Activated CD4-positive, alpha-beta T cell treated with anti-CD3 and anti-CD28 coated beads, Interleukin-2, amount 50 U/mL, for 16 hours (primary cell): ENCODE data around the gene PPP1R3F.
"Not testable (repeated sequence)": the region's sequence is repeated elsewhere in the genome, so short reads cannot be mapped to it uniquely, and the experiment has no call there.

ENCODE experiments used
- DNase-seq: peaks from one replicate; pipeline ENCODE4 v3.0.0-alpha.2; 2020

PPP1R3F gene

GRCh38 chrX:49322266-49322665 lies 52.7 kb downstream of the PPP1R3F start:
- not testable (repeated sequence) for DNase-seq

- DNase-seq: not testable (repeated sequence)
Measured at GRCh38 chrX:49323735-49324134, 54.1 kb downstream of the PPP1R3F start.

DNA sequence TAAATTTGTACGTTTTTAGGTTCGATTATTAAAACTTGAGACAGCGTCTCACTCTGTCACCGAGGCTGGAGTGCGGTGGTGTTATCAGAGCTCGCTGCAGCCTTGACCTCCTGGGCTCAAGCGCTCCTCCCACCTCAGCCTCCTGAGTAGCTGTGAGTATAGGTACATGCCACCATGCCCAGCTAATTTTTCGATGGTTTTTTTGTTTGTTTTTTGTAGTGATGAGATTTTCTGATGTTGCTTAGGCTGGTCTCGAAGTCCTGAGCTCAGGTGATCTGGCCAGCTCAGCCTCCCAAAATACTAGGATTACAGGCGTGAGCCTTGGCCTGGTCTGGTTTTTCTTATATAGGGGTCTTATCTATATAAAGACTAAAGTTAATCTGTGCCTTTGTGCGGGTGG lies 60.8 kb downstream of the PPP1R3F start:
- not testable (repeated sequence) for DNase-seq

DNA sequence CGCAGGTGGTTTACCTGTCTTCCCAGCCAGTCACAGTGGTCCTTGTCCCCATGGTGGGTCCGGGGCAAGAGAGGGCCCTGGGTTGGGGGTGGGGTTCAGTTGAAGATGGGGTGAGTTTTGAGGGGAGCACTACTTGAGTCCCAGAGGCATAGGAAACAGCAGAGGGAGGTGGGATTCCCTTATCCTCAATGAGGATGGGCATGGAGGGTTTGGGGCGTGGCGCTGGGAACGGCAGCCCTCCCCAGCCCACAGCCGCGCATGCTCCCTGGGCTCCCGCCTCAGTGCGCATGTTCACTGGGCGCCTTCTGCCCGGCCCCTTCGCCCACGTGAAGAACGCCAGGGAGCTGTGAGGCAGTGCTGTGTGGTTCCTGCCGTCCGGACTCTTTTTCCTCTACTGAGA lies 61.7 kb downstream of the PPP1R3F start, which contains the start of gene GAGE13:
Gene GAGE13 (plus strand): TSS at position 301 of the 400 bp plus-strand sequence. CDS start 1,156 bp downstream, outside the sequence.
- not testable (repeated sequence) for DNase-seq

DNA sequence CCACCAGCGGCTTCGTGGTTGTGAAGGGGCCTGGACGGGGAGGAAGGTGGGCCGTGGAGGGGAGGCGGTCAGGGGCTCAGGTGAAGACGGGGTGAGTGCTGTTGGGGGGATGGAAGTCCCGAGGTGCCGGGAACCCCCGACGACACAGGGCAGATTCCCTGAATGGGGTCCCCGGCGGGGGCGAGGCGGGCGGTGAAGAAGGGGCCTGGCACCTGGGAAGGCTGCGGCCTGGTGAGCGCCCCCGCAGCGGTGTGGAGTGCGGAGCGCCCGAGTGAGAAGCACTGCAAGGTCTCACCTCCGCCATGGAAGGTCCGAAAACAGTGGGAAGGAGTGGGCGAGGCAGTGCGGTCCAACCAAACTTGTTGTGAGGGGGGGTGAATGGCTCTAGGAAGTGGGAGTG lies 62.2 kb downstream of the PPP1R3F start:
- not testable (repeated sequence) for DNase-seq
